Stimulated activated CD4-positive, alpha-beta T cell treated with anti-CD3 and anti-CD28 coated beads, Interleukin-15, amount 100 ng/mL, for 1 hour (primary cell): ENCODE measurements around the gene SFRP4.
A peak's percentile ranks its signal among the peaks of the same experiment; 100 is the strongest.

Source experiments
- DNase-seq, 2 donors: peaks; one replicate each; pipeline ENCODE4 v3.0.0-alpha.2; 2020; ENCODE audit warnings: low read depth in 1 of 2, low spot score in 1 of 2

SFRP4 gene

GRCh38 chr7:37925620-37926019, 9.0 kb upstream of the SFRP4 start:
- no peak for DNase-seq

GRCh38 chr7:37924491-37925041, 7.9 kb upstream of the SFRP4 start:
- DNase-seq = no peak

GRCh38 chr7:37923996-37924395, 7.4 kb upstream of the SFRP4 start:
- no peak for DNase-seq

- no peak for DNase-seq
Observed at GRCh38 chr7:37921876-37922275, 5.3 kb upstream of the SFRP4 start.

- DNase-seq = peak in 1 of 2 donors; percentile 6
Observed at GRCh38 chr7:37920849-37921805, 4.5 kb upstream of the SFRP4 start.

GRCh38 chr7:37920305-37920848, 3.8 kb upstream of the SFRP4 start, which contains the start of gene EPDR1:
Gene EPDR1 (plus strand): TSS chr7:37920640. CDS start chr7:37920940, 300 bp downstream.
- DNase-seq = no peak

GRCh38 chr7:37918526-37918925, 1.9 kb upstream of the SFRP4 start:
- DNase-seq = no peak

GRCh38 chr7:37916017-37916672, 472 bp downstream of the SFRP4 start:
- no peak for DNase-seq

GRCh38 chr7:37915438-37915837, 1.2 kb downstream of the SFRP4 start:
- no peak for DNase-seq

- DNase-seq = no peak
Observed at GRCh38 chr7:37912756-37913155, 3.9 kb downstream of the SFRP4 start.

- no peak for DNase-seq
Observed at GRCh38 chr7:37908221-37908788, 8.3 kb downstream of the SFRP4 start.

GRCh38 chr7:37901890-37902524, 14.6 kb downstream of the SFRP4 start:
- no peak for DNase-seq

- DNase-seq = no peak
Observed at GRCh38 chr7:37901236-37901827, 15.3 kb downstream of the SFRP4 start.

GRCh38 chr7:37899712-37900247, 16.8 kb downstream of the SFRP4 start:
- DNase-seq = no peak

GRCh38 chr7:37894671-37895070, 21.9 kb downstream of the SFRP4 start:
- no peak for DNase-seq

- no peak for DNase-seq
Observed at GRCh38 chr7:37893359-37893758, 23.3 kb downstream of the SFRP4 start.

GRCh38 chr7:37882086-37882485, 34.5 kb downstream of the SFRP4 start:
- DNase-seq = no peak
